GM11168 (cell line): ENCODE data around the gene TEAD1.

ENCODE experiments used
- in situ Hi-C: fragments of 300-500 bp; cut with MboI; formaldehyde crosslinking; loops from one replicate; pipeline ENCODE4 v1.12.0; 2022; ENCODE audit warnings: low sequenced_read_pairs; ENCODE audit not compliant: unreplicated experiment

TEAD1 gene

DNA sequence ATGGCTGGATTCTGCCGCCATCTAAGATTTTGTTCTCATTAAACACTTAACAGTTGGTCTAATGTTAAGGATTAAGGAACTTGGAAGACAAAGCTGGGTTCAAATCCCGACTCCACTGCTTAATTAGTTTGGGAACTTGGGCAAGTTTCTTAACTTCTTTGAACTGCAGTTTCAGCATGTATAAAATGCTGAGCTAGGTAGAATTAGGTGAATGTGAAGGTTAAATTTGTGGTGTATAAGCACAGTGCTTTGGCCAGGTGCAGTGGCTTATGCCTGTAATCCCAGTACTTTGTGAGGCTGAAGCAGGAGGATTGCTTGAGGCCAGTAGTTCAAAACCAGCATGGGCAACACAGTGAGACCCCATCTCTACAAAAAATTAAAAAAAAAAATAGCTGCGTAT is 174.2 kb downstream of the TEAD1 start:
- in situ Hi-C loops: no loop called here

GRCh38 chr11:12853325-12853651 is 179.1 kb downstream of the TEAD1 start:
- in situ Hi-C loops: no loop called here

GRCh38 chr11:12853652-12854296 is 179.6 kb downstream of the TEAD1 start:
- in situ Hi-C loops: no loop called here

GRCh38 chr11:12854297-12854661 is 180.1 kb downstream of the TEAD1 start:
- in situ Hi-C loops: no loop called here

DNA sequence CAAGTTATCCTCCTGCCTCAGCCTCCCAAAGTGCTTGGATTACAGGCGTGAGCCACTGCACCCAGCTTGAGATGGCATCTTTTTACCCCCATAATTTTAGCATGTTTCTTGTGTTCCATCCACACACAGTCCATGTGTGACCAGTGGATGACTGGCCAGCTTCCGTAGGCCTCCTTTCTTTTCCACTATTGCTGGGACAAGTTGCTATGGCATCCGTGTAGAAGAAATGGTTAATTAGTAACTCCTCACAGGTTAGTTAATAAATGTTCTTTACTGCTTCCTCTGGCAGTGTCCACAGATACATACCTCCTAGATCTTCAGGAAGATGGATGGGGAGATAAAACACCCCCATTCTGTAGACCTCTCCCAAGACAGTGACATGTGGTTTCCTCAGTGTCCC is 180.6 kb downstream of the TEAD1 start:
- in situ Hi-C loops: no loop called here

DNA sequence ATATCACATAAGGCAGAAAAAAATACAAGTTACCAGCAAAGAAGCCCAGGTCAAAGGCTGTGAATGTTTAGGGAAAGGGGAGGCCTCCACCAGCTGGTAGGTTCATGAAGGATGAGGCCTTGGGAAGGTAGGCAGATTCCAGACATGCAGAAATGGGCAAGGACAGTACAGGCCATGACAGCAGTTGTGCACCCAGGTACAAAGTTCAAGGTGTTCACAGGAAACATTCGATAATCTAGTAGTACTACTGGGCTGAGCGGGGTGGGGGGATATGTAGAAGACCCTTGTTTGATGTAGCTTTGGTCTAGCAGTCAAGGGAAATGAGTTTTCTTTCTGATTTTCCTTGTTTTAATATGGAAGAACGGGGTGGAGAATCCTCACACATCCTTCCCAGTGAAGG is 182.1 kb downstream of the TEAD1 start:
- in situ Hi-C loops: no loop called here

- in situ Hi-C loops: no loop called here
Observed at GRCh38 chr11:12857572-12857971, 183.4 kb downstream of the TEAD1 start.

DNA sequence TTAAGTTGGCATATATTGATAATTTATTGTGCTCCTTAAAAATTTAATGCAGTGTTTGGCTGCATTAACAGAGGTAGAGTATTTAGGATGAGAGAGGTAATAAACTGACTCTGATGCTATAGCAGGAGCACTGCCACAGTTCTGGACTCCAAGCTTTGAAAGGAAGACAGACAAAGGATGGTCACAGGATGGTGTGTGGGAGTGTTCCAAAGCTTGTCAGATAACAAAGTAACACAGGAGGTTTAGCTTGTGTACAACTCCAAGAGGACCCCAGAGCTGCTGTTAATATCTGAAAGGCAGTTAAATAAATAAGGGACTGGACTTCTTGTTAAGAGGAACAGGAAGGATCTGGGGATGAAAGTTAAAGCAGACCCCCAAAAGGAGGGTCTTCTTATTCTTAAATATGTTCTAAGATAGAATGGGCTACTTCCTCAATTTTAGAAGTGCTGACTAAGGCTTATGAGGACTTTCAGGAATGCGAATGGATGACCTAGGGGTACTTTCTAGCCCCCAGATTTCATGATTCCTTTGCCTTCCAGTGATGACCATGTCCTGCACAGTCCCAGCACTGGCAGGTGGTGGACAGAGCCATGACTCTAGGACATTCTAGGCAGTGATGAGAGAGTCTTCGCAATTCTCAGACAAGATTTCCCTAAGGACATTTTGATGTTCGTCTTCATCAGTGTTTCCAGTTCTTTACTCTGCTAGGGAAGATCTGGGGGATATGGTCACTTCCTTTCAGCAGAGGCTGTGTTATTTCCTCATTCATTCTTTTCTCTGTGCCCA is 185.8 kb downstream of the TEAD1 start:
- in situ Hi-C loops: no loop called here

GRCh38 chr11:12860827-12861226 is 186.6 kb downstream of the TEAD1 start:
- in situ Hi-C loops: no loop called here

- in situ Hi-C loops: no loop called here
Observed at GRCh38 chr11:12862696-12863469, 188.7 kb downstream of the TEAD1 start.

DNA sequence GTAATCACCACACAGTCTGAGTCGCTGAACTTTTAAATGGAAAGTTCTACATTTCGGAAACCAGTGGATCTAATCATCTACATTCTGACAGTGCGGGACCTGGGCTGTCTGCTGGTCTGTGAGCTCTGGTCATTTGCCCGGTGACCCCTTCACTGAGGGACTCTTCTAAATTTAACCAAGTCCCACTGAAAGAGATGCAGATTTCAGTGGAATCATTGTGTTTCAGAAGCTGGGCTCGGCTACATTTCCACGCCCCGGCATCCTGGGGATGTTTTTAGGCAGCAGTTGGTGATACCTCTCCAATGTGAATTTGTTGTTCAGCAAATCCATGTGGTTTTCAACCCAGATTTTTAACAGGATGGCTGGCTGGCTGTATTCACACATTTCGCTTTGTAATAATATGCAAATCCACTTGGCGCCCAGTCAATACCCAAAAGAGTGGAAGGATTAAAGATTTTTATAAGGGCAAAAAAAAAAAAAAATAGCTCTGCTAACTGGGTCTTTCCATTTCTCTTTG is 189.4 kb downstream of the TEAD1 start:
- in situ Hi-C loops: no loop called here

- in situ Hi-C loops: no loop called here
Observed at GRCh38 chr11:12864316-12865156, 190.3 kb downstream of the TEAD1 start.

DNA sequence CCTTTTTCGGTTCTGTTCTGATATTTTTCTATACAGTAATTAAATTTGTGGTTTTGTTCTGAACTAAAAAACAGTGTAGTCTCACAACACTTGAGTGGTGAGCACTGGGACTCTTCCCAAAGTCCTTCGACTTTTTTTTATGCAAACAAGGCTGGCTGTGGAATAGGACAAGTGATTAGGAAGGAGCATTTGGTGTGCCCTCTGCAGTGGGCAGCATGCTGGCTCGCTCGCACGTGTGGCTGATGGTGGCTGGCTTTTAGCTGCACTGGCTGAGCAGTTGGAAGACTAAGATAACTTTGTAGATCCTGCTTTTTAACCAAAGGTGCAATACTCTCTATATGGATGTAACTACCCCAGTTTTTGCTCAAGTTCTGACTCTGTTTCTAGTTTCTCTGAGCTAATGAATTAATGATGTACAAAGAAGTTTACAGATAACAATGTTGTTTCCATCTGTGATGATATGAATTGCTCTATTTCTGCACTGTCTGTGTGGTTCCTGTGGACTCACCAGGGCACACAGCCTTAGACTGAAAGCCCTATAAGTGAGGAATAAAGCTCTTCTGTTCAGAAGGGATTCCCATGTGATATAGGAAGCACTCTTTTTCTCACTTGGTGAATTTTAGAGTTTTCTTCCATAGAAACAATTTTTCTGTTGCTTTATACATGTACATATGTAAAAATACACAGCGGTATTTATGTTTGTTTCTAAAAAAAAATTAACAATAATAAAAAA is 191.8 kb downstream of the TEAD1 start:
- in situ Hi-C loops: no loop called here

DNA sequence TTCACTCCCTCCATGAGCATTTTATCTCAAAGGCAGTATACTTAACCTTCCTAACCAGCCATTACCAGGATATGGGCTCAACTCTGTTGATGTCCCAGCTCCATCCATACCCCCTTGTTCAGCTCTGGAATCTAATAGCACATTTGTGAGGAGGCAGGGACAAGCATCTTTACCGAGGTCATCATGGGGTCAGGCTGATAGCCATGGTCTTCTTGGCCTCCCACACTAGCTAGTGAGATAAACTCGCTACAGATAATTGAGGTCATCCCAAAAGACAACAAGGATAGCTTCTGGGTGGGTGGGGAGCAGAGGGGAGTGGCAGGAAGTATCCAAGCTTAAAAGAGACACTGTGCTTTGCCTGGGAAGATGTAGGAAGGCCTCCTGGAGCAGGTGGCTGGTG is 193.3 kb downstream of the TEAD1 start:
- in situ Hi-C loops: no loop called here

DNA sequence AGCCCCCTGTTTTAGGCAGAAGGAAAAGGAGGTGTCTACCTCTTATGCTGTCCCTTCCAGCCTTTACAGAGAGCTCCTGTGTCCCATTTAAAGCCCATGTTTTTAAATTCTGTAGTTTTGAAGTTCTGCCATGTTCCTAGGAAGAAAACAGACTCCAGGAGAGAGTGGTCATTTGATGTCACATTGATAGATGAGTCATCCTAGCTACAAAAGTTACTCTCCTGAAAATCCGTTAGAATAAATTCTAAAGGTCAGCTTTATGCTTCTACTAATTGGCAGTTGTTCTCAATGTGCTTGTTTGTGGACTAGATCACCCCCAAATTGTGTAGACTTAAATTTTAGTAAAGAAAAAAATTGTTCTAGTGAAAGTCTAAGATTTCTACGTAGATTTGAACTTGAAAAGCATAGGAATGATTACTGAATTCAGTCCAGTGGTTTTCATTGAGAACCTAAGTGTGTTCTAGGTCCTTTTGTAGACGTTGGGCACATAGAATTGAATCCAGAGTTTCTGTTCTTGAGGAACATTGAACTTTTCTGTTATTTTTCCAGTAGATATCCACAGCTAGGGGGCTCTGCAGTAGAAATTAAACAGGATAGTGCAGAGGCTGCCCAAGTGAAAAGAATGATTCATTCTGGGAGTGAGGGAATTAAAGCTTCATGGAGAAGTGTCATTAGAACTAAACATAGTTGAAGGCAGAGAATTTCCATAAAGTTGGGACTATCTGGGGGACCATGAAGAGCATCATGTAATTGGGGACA is 194.3 kb downstream of the TEAD1 start:
- in situ Hi-C loops: no loop called here

DNA sequence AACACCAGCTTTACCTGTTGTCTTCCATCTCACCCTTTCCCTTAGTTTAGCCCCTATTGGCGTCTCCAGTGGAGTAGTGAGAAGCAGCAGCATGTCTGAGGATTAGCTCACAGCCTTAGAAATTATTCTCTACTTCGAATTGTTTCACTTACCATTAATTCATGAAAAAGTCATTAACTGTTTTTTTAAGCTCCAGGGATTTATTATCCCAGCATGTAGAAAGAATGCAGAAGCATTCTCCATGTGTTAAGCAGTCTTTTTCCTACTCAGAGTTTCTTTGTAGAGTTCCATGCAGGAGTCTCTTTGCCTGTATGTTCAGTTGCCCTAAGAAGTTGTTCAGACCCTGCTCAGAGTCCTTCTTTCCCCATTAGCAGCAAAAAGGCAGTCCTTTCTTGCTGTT is 197.0 kb downstream of the TEAD1 start:
- in situ Hi-C loops: no loop called here

GRCh38 chr11:12871788-12872321 is 197.6 kb downstream of the TEAD1 start:
- in situ Hi-C loops: no loop called here

GRCh38 chr11:12876340-12876739 is 202.1 kb downstream of the TEAD1 start:
- in situ Hi-C loops: no loop called here

DNA sequence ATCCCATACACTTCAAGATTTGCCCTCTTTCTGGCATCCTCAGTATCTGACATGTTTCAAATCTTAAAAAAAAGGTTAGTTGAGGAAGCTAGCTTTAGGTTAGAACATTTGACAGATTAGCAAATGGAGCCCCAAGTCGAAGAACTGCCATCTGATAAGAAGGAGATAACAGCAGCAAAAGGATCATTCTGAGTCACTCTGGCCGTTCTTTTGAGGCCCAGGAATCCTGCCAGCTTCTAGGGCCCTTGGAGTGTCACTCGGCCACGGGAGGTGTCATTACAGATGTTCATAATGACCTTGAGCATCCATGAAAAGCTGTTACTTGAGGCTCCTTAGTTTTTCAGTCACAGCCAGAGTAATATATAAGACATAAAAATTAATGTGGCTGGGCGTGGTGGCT is 202.8 kb downstream of the TEAD1 start:
- in situ Hi-C loops: no loop called here
